ENCODE results near the gene CDH4. TPM values are rescaled to one million over a fixed set of nuclear protein-coding genes. Genes with fewer than 3 reads are reported as not detected.

The CDH4 gene
- total RNA-seq, 1 donor from 2014 or later: 0.23 TPM

DNA sequence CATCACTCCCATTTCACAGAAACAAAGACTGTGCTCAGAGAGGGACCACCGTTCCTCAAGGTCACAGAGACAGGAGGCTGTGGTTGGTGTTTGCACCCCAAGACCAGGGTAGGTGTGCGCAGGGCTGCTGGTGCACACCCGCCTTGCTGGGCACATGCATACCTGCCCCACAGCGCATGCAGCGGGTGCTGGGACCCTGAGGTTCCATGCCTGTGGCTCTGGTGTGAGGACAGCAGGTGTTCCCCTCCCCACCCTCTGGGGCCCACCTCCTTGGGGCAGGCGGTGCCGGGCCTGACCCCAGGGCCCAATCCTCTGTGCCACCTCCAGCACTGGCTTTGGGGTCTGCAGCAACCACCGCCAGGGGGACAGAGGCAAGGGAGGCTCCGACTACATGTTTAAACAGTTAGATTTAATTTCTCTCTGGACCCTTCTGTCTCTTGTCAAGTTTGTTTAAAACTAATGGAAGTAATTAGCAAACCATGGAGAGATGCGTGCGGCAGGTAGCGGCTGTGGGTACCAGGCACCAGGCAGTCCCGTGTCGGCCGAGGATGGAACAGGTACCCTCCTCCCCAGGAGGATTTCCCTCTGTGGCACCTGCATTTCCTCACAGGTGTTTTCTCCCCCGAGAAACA lies 485.9 kb downstream of the CDH4 start:
- Mint-ChIP-seq H3K27me3 (ENCODE audit: unreplicated experiment) (peaks cover 4% of the 10 kb centered on the region), H3K27ac (ENCODE audit: unreplicated experiment) (no peak overlapping the region), H3K4me1 (ENCODE audit: unreplicated experiment) (no peaks in the 10 kb centered on the region), H3K4me3 (ENCODE audit: unreplicated experiment) (no peak overlapping the region), H3K36me3 (ENCODE audit: low read depth, unreplicated experiment) (peaks cover 3% of the 10 kb centered on the region), H3K9me3 (ENCODE audit: unreplicated experiment) (no peaks in the 10 kb centered on the region)
- no peak for DNase-seq (ENCODE audit: low spot score)
- TF ChIP-seq, protein P1, sequence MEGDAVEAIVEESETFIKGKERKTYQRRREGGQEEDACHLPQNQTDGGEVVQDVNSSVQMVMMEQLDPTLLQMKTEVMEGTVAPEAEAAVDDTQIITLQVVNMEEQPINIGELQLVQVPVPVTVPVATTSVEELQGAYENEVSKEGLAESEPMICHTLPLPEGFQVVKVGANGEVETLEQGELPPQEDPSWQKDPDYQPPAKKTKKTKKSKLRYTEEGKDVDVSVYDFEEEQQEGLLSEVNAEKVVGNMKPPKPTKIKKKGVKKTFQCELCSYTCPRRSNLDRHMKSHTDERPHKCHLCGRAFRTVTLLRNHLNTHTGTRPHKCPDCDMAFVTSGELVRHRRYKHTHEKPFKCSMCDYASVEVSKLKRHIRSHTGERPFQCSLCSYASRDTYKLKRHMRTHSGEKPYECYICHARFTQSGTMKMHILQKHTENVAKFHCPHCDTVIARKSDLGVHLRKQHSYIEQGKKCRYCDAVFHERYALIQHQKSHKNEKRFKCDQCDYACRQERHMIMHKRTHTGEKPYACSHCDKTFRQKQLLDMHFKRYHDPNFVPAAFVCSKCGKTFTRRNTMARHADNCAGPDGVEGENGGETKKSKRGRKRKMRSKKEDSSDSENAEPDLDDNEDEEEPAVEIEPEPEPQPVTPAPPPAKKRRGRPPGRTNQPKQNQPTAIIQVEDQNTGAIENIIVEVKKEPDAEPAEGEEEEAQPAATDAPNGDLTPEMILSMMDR (IDR thresholded peaks at IDR 0.05; ENCODE audit: unreplicated experiment): no peak

DNA sequence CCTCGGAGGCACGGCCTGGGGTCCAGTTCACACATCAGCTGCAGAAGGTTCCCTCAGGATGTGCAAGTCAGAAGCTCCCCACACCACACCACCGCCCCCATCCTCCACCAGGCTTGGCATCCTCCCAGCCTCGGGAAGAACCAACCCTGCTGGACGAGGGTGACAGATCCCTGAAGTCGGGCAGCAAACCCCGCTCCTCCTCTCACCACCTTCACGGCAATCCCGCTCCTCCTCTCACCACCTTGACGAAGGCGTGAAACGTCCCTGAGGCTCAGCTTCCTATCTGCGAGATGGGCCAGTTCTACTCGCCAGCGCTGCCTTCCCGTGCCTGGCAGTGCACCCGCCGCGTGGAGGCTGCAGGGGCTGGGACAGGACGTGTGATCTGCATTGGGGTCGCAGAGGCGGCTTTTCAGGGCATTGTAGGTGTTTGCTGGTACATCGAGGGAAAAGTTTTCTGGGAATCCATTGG lies 486.6 kb downstream of the CDH4 start:
- DNase-seq (ENCODE audit: low spot score): no peak
- peaks cover 3% of the 10 kb centered on the region for H3K36me3 Mint-ChIP-seq (ENCODE audit: low read depth, unreplicated experiment)
- TF ChIP-seq, protein P1 (IDR thresholded peaks at IDR 0.05; ENCODE audit: unreplicated experiment): no peak
- H3K4me3 Mint-ChIP-seq (ENCODE audit: unreplicated experiment): no peak overlapping the region
- H3K9me3 Mint-ChIP-seq (ENCODE audit: unreplicated experiment): no peaks in the 10 kb centered on the region
- no peaks in the 10 kb centered on the region for H3K4me1 Mint-ChIP-seq (ENCODE audit: unreplicated experiment)
- H3K27me3 Mint-ChIP-seq (ENCODE audit: unreplicated experiment): peaks cover 4% of the 10 kb centered on the region
- H3K27ac Mint-ChIP-seq (ENCODE audit: unreplicated experiment): no peak overlapping the region

DNA sequence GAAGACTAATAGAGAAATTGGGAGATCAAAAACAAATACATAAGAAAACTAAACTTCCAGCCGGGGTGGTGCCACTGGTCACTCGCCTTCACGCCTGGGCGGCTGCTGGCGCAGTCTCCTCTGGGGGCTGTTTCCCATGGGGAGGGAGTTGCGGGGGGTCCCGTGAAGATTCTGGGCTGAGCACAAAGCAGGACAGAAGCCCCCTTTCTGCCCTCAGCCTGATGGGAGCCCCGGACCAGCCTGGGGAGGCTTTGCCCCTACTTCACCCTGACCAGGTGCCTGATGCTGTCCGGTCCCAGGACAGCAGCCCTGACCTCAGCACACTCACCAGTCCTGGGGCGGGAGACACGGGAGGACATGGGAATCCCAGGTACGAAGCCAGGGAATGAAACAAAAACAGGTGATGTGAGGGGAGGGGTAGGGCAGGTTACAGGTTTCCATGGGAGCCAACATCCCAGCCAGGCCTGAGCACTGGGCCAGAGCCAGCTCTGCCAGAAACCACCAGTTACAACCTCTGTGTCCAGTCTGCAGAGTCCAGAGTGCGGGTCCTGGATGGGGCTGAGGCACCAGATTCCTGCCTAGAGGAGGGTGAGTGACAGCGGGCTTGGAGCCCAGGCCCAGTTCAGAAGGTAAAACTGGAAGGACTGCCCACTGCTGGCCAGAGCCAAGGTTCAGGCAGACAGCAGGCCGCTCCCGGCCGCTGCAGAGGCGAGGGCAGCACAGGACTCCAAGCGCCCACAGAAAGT lies 487.2 kb downstream of the CDH4 start:
- no peaks in the 10 kb centered on the region for H3K4me1 Mint-ChIP-seq (ENCODE audit: unreplicated experiment)
- TF ChIP-seq, protein P1 (IDR thresholded peaks at IDR 0.05; ENCODE audit: unreplicated experiment): no peak
- no peaks in the 10 kb centered on the region for H3K9me3 Mint-ChIP-seq (ENCODE audit: unreplicated experiment)
- DNase-seq (ENCODE audit: low spot score): no peak
- H3K27me3 Mint-ChIP-seq (ENCODE audit: unreplicated experiment): peaks cover 2% of the 10 kb centered on the region
- no peak overlapping the region for H3K4me3 Mint-ChIP-seq (ENCODE audit: unreplicated experiment)
- H3K27ac Mint-ChIP-seq (ENCODE audit: unreplicated experiment): no peak overlapping the region
- peaks cover 3% of the 10 kb centered on the region for H3K36me3 Mint-ChIP-seq (ENCODE audit: low read depth, unreplicated experiment)

DNA sequence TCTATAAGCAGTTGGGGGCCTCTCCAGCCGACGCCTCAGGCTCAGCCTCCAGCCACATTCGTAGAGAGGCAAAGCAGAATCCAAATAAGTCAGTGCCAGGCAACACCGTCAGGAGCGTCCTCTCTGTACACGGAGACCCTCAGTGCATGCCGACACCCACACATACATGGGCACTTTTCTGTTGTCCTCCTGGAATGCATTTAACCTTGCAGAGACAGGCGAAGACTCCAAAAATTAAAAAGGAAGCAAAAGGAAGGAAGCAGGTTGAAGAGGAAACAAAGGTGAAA lies 487.7 kb downstream of the CDH4 start:
- Mint-ChIP-seq H3K9me3 (ENCODE audit: unreplicated experiment) (no peaks in the 10 kb centered on the region), H3K4me3 (ENCODE audit: unreplicated experiment) (no peak overlapping the region), H3K27me3 (ENCODE audit: unreplicated experiment) (peaks cover 2% of the 10 kb centered on the region), H3K4me1 (ENCODE audit: unreplicated experiment) (no peaks in the 10 kb centered on the region), H3K36me3 (ENCODE audit: low read depth, unreplicated experiment) (peaks cover 3% of the 10 kb centered on the region), H3K27ac (ENCODE audit: unreplicated experiment) (no peak overlapping the region)
- no peak for DNase-seq (ENCODE audit: low spot score)
- TF ChIP-seq, protein P1 (IDR thresholded peaks at IDR 0.05; ENCODE audit: unreplicated experiment): no peak

Data from endothelial cell (in vitro differentiated cells).